T-helper 2 cell (primary cell): Measurements from ENCODE around the gene LPIN2.

Experiments
- DNase-seq, 5 experiments: peaks; one replicate each; pipeline versions ENCODE4 v3.0.0 to v3.0.0-alpha.2; 2012 to 2022

Gene LPIN2

DNA sequence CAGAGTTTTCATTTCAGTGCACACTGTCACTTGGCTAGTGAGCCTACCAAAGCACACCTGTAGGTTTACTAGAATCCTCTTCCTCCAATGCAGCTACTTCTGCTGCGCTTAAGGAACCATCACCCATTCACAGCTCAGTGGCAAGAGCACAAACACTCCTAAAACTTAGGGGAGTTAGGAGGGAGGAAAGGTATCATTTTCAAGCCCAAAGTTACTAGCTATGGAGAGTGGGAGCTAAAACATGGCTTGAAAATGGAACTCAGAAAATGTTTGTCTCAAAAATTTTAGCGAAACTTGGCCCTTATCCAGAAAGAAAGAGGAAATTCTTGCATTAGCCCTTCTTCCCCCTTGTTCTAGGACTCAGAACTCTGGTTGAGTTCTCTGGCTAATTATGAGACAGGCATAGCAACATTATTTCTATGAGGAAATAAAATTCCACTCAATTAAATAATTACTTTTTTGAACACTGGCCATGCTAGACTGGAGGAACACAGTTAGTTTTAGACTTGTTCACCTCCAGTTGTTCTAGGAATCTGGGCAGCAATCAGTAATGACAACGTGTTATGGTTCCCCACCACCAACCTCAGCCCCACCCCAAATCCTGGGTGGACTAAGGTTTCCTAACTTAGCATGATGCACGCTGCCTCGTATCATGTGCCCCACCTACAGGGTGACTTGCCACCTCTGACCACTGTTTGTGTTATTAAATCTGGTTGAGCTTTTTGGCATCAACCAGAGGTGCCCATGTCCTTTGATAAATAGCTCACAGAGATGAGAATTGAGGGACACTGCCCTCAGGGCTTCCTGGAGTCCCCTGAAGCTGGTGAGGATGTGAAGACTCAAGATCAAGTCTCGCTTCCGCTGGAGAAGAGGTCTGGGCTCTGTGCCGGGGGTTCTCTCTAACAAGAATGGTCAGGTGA is 32.8 kb downstream of the LPIN2 start:
- peak in 1 of 5 experiments; percentile 49 for DNase-seq

DNA sequence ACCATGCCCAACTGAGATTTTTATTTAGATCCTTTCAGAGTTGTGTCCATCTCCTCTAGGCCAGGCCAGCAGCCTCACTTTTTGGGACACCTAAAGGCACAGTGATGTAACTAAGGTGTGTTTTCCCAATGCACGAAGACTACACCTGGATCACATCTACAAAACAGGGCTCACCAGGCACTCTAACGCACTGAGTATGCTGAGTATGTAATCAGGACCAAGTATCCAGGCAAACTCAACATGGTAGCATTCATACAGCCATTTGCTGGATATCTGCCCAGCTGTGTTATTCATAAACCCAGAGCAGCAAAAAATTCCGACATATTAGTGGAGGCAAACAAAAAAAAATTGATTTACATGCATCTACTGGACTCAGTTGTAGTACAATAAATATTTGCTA is 33.8 kb downstream of the LPIN2 start:
- no peak for DNase-seq

DNA sequence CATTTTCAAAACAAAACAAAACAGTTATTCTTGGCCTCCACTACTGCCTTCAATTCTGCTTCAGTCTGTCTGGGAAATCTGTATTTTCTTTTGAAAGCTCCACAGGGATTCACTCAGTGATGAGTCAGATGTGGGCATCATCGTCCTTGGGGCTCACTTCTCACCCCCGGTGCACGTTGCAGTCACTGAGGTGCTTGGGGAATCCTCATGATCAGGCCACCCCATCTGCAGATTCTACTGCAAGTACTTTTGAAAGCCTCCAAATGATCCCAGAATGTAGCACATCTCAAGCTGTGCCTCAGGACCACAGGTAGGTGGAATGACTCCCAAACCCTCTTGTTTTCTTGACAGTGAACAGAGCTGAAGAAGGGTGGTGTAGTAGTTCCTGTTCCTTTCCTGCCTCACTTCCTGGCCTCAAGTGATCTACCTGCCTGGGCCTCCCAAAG is 34.3 kb downstream of the LPIN2 start:
- DNase-seq, result peak in 2 of 5 experiments; percentile 19 to 50

DNA sequence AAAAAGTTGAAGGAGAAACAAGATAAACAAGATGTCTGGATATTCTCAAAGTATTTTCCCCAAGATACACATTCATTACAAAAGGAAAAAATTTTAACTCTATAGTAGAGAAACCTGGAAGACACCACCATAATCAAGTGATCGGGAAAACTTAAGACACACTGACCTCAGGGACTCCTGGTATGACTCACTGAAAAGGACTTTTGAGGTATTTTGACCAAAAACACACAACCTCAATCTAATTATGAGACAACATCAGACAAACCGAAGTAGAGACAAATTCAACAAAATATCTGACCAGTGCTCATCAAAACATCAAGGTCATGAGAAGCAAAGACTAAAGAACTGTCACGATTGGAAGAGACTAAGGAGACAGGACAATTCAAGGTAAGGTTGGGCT is 34.7 kb downstream of the LPIN2 start:
- peak in 1 of 5 experiments; percentile 64 for DNase-seq

DNA sequence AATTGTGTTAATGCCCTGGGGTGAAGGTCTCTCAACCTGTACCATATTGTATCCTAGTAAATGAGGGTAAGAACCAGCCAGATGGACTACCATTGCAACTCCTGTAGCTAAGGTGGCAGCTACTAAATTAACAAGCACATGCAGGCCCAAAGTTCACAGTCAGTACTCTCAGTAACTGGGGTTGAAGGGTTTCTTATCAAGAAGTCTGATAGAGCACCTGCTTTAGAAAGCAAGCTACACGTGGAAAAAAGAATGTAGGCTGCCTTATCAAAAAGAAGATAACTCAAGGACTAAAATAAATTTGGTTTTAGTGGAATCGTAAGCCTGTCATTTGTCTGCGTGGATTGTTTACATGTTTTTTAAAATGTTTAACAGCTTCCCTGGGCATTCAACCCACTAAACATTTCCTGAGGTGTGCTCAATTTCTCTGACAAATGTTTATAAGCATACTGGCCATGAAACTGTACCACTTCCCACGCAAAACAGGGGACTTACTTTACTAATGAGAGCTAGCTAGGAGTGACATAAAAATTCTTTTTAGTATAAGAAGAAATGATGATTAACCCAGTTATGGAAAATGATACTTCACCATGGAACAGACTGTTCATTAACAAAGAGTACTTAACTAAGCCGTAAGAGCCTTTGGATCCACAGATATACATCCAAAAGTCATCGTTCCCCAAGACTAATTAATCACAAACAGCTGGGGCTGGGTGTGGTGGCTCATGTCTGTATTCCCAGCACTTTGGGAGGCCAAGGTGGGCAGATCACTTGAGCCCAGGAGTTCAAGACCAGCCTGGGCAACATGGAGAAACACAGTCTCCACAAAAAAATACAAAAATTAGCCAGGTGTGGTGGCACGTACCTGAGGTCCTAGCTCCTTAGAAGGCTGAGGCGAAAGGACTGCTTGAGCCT is 36.5 kb downstream of the LPIN2 start:
- no peak for DNase-seq

DNA sequence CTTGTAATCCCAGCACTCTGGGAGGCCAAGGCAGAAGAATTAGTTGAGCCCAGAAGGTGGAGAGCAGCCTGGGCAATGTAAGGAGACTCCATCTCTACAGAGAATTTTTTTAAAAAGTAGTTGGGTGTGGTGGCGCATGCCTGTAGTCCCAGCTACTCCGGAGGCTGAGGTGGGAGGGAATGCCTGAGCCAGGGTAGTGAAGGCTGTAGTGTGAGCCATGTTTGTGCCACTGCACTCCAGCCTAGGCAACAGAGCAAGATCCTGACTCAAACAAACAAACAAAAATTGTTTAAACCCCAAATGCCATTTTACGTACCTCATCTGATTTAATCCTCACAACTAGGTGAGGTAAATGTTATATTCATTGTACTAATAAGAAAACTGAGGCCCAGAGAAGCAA is 38.2 kb downstream of the LPIN2 start:
- no peak for DNase-seq

DNA sequence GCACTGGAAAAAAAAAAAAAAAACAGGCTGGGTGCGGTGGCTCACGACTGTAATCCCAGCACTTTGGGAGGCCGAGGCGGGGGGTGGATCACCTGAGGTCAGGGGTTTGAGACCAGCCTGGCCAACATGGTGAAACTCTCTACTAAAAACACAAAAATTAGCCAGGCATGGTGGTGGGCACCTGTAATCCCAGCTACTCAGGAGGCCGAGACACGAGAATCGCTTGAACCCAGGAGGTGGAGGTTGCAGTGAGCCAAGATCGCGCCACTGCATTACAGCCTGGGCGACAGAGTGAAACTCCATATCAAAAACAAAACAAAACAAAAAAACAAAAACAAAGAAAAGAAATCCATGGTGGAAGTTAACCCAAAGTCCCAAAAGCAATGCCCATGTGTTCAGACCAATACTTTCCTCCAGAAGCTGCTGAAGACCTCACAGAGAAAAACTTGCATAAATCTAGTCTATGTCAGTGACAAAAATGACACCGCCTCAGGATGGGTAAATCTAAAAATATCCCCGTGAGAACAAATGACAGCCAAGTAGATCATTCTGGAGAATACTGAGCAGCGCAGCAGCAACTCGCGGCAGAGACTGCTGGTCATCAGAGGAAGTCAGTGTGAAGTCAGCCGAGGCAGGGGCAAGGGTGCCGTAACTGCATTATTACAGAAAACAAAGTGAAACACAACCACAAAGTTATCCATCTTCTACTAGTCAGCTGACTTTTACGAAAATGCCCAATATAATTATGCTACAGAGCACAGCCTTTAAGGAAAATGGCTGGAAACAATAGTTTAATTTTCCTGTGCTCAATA is 41.0 kb downstream of the LPIN2 start:
- DNase-seq, result peak in 4 of 5 experiments; percentile 26 to 94 (median 58)

DNA sequence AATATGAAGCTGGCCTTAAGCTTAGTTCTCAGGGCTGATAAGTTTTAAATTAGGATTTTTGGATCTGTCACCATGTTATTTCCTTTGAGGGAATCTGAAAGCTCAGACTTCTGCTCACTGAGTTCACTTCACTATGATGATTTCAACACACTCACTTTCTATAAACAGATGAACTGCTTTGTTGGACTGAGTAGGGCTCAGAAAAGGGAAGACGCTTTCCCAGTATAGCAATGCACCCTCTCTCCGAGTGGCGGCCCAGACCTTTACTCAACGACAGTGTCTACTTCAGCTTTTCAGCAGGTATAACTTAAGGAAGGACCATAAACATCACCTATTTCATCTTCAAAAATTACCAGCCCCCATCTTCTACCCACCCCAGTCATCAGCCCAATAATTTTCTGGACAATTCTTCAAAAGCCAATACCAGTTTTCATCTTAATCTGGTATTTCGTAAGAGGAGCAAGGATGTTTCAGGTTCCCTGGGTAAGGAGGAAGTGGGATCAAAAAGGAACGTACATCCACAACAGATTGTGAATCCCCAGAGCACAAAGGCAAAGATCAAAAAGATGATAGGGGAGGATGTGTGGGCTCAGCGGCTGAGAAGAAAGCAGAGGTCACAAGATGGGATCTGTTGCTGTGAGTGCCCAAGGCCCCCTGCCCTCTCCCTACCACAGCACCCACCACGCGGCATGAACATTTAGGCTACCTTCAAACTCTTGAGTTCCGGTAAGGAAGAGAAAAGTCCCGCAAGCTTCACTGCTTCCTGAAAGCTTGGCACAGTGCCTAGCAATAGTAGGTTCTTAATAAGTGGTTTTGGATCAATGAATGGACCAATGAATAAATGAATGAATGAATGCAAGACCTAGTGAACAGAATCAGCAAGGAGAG is 41.9 kb downstream of the LPIN2 start:
- DNase-seq, result peak in 3 of 5 experiments; percentile 52 to 76 (median 70)

DNA sequence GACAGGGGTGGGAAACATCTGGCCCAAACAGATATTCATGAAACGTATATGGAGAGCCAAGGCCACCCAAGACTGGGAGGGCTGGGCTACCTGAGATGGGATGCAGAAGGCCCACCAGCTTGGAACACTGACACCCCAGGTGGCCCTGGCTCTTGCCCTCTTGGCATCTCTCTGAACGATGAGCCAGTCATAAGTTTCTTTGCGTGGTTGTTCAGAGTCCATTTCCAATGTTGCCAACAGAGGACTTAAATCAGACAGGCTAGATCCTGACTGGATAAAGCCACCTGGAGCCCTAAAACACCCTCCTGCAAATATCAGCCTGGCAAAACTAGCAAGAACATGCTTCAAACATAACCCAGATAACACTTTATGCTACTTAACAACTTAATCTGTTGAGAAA is 42.6 kb downstream of the LPIN2 start:
- no peak for DNase-seq

DNA sequence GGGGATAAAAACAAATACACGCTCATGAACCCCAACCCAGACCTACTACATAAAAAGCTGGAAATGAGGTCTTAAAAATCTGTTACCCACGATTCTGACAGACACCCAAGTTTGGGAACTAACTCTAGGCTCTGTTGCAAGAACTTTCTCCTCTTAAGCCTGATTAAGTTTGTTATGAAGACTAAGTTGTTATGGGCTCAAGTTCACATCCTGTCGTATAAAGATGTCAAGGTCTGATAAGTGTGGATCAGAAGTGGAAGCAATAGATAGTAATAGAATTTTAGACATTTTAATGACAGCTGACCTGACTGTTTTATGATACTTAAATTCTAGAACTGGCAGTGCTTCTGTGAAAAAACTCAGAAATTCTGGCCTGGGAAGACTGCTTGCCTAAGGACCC is 43.2 kb downstream of the LPIN2 start:
- peak in 1 of 5 experiments; percentile 78 for DNase-seq

DNA sequence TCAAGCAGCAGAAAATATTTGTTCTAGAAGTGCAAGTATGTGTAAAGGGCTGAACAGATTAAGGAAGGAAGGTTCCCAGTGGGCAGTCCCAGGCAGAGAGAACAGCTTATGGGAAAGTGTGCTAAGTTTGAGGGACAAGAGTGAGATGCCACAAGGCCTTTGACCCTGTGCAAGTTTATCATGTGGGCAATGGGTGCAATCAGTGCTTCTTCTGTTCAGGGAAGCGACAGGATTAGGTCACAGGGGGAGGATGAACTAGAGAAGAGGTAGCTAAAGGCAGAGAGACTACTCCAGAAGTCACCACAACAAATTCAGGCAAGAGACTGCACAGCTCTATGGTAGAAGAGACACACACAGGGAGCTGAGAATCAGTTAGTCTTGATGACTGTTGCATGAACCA is 44.3 kb downstream of the LPIN2 start:
- peak in 1 of 5 experiments; percentile 58 for DNase-seq

DNA sequence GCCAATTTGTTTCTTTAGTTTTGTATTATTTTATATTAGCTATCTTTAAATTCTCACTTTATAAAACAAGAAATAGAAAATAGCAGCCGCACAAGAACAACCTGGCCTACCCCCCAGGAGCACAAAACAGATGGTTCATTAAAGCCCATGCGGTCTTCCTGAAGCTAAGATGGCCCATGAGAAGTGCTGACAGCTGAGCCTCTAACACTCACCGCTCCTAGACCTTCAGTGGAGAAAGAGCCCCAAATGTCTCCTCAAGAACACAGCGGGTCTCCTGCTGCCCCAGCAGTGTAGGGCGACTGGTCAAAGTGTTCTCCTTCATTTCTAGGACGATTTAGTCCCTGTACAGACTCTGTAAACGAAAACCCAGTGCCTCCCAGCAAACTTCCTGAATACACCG is 45.1 kb downstream of the LPIN2 start:
- no peak for DNase-seq

DNA sequence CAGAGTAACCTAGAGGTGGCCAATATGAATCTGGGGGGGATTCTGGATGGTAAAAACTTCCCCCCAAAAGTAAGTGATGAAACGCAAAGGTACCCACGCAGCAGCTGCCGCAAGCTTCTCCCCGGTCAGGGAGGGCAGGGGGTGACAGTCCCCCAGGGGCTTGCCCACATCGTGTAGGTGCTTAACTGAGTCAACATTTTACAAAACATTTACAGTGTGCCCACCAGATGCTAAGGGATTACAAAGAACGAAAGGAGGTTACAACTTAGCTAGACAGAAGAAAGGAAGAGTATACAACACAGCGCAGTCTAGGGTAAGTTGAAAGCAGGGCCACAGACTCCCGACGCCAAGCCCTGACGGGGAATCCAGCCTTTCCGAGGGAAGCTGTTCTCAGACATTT is 45.6 kb downstream of the LPIN2 start:
- peak in 1 of 5 experiments; percentile 55 for DNase-seq

DNA sequence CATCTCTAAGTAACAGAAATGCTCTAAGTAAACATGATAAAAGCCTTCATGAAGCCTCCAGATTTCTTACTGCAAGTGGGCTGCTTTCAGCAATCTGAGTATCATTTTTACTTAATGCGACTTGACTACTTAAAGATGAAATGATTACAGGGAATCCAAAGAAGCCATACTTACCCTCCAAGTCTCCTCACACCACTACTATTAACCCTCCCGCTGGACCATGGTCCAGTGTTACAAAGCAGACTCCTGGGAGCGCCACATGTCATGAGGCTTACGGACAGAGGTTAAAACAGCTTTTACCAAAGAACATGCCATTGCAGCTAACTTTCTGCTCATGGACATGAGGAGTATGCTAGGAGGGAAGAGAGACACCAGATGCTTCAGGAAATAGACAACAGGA is 46.4 kb downstream of the LPIN2 start:
- DNase-seq, result no peak

DNA sequence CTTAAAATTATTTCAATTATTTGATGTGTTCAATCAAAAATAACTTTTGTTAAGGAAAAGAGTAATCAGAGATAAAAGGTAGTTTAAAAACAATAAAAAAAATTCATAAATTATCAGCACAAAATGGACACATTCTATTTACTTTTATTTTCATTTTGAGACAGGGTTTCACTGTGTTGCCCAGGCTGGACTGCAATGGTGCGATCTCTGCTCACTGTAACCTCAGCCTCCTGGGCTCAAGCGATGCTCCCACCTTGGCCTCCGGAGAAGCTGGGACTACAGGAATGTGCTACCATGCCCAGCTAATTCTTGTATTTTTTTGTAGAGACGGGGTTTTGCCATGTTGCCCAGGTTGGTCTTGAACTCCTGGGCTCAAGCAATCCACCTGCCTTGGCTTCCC is 47.1 kb downstream of the LPIN2 start:
- DNase-seq, result no peak

DNA sequence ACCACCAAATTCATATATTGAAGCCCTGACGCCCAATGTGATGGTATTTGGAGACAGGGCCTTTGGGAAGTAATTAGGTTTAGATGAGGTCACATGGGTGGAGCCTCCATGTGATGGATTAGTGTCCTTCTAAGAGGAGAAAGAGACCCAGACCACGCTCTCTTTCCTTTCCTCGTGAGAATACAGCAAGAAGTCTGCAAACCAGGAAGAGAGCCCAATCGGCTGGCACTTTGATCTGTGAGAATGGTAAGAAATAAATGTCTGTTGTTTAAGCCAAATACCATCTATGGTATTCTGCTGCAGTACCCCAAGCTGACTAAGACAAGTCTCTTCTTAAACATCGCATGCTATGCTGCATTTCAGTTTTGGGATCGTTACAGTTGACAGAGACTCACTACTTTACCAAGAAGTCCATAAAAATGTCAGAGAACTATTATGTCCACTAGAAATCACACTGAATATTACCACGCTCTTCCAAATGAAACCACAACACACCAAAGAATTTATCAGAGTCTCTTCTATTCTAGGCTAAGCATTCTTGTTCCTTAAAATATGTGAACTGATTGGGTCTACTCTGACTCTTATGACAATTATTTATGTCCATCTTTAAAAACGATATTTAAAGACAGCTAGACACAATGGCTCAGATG is 48.5 kb downstream of the LPIN2 start:
- peak in 1 of 5 experiments; percentile 59 for DNase-seq
